IMR-90 (cell line): ENCODE results near the gene SART1. TPM values are rescaled to one million over a fixed set of nuclear protein-coding genes. Genes with fewer than 3 reads are reported as not detected.

Experiments
- ATAC-seq: fragments of 200-7000 bp; cut with Tn5 transposase; 2 replicates; pipeline ENCODE4 v1.9.1; 2020; ENCODE audit warnings: low read depth, mild to moderate bottlenecking, moderate library complexity
- BruUV-seq: library from RNA; stranded (reverse); fragments of 400-500 nt; replicated peaks from 2 replicates; lab custom pipeline; 2021; lab: Mats Ljungman, UMichigan
- CTCF ChIA-PET: fragments of 300-600 bp; formaldehyde crosslinking; extraction: SDS; loops from one replicate; lab custom pipeline; 2021; ENCODE audit warnings: antibody characterized with exemption; lab: Yijun Ruan, JAX
- POLR2A ChIA-PET: fragments of 300-600 bp; sonication (Branson Sonifier 250); formaldehyde crosslinking; loops from one replicate; lab custom pipeline; 2022; ENCODE audit warnings: antibody characterized with exemption; ENCODE audit not compliant: unreplicated experiment; lab: Charles Lee
- DNase-seq: peaks from one replicate; pipeline ENCODE4 v3.0.0; 2013
- H2AFZ ChIP-seq: replicated peaks from 2 replicates; pipeline ENCODE3; 2013; ENCODE audit warnings: low read length, mild to moderate bottlenecking; ENCODE audit not compliant: poor library complexity
- H2AK5ac ChIP-seq: 2 replicates; pipeline ENCODE4 v1.6.1; 2013; ENCODE audit warnings: low read depth, low read length, inconsistent platforms
- H2AK9ac ChIP-seq: replicated peaks from 2 replicates; pipeline ENCODE3; 2013; ENCODE audit warnings: mild to moderate bottlenecking, low read depth, low read length, moderate library complexity; ENCODE audit not compliant: poor library complexity
- H2BK120ac ChIP-seq: 2 replicates; pipeline ENCODE4 v1.6.1; 2013; ENCODE audit warnings: low read depth, low read length, inconsistent platforms
- H2BK15ac ChIP-seq: 3 replicates; pipeline ENCODE4 v1.6.1; 2013; ENCODE audit warnings: low read depth, low read length, inconsistent platforms
- H2BK20ac ChIP-seq: 2 replicates; pipeline ENCODE4 v1.6.1; 2013; ENCODE audit warnings: low read depth, mild to moderate bottlenecking, inconsistent platforms, low read length, moderate library complexity
- H2BK5ac ChIP-seq: 2 replicates; pipeline ENCODE4 v1.6.1; 2013; ENCODE audit warnings: mild to moderate bottlenecking, low read depth, low read length, inconsistent platforms; ENCODE audit not compliant: poor library complexity, severe bottlenecking
- H3K14ac ChIP-seq: replicated peaks from 2 replicates; pipeline ENCODE4 v1.6.1; 2013; ENCODE audit warnings: low read depth, low read length, inconsistent platforms
- H3K18ac ChIP-seq: 2 replicates; pipeline ENCODE4 v1.6.1; 2013; ENCODE audit warnings: low read depth, low read length, control low read depth
- H3K23ac ChIP-seq: 2 replicates; pipeline ENCODE4 v1.6.1; 2013; ENCODE audit warnings: low read depth, low read length, inconsistent platforms
- H3K27ac ChIP-seq: 2 replicates; pipeline ENCODE4 v1.5.1; 2013; ENCODE audit warnings: mild to moderate bottlenecking, control low read depth, low read length; ENCODE audit not compliant: insufficient read depth
- H3K27me3 ChIP-seq: 2 replicates; pipeline ENCODE4 v1.6.1; 2013; ENCODE audit warnings: low read length; ENCODE audit not compliant: control insufficient read depth, insufficient read depth
- H3K36me3 ChIP-seq: 2 replicates; pipeline ENCODE4 v1.6.1; 2013; ENCODE audit warnings: low read length, mixed read lengths; ENCODE audit not compliant: control insufficient read depth, insufficient read depth
- H3K4ac ChIP-seq: 2 replicates; pipeline ENCODE4 v1.6.1; 2013; ENCODE audit warnings: low read depth, low read length, inconsistent platforms
- H3K4me1 ChIP-seq: 2 replicates; pipeline ENCODE4 v1.6.1; 2013; ENCODE audit warnings: low read length, mixed read lengths; ENCODE audit not compliant: control insufficient read depth, insufficient read depth
- H3K4me2 ChIP-seq: 2 replicates; pipeline ENCODE4 v1.6.1; 2013; ENCODE audit warnings: low read depth, mild to moderate bottlenecking, control low read depth, low read length, moderate library complexity
- H3K4me3 ChIP-seq: 2 replicates; pipeline ENCODE4 v1.5.1; 2013; ENCODE audit warnings: low read depth, mild to moderate bottlenecking, control low read depth, low read length, moderate library complexity; ENCODE audit not compliant: insufficient read depth
- H3K56ac ChIP-seq: 2 replicates; pipeline ENCODE4 v1.6.1; 2013; ENCODE audit warnings: low read length, inconsistent platforms; ENCODE audit not compliant: insufficient read depth; ENCODE audit errors: extremely low read depth
- H3K79me1 ChIP-seq, 2 experiments: 2 replicates each; pipeline ENCODE4 v1.6.1; 2013; ENCODE audit warnings: low read length in 2 of 2, inconsistent platforms in 1 of 2, low read depth in 1 of 2
- H3K9ac ChIP-seq: 2 replicates; pipeline ENCODE4 v1.6.1; 2013; ENCODE audit warnings: low read depth, low read length, control low read depth
- H3K9me1 ChIP-seq: 2 replicates; pipeline ENCODE4 v1.6.1; 2013; ENCODE audit warnings: low read length, inconsistent platforms; ENCODE audit not compliant: insufficient read depth
- H3K9me3 ChIP-seq: 2 replicates; pipeline ENCODE4 v1.6.1; 2013; ENCODE audit warnings: low read length; ENCODE audit not compliant: control insufficient read depth, insufficient read depth
- H4K20me1 ChIP-seq: 2 replicates; pipeline ENCODE4 v1.6.1; 2013; ENCODE audit warnings: low read length, inconsistent platforms; ENCODE audit not compliant: insufficient read depth
- H4K5ac ChIP-seq: 2 replicates; pipeline ENCODE4 v1.6.1; 2013; ENCODE audit warnings: mild to moderate bottlenecking, low read depth, low read length, control low read depth
- H4K8ac ChIP-seq, 2 experiments: 2 replicates each; pipeline ENCODE4 v1.6.1; 2013; ENCODE audit warnings: low read depth in 2 of 2, low read length in 2 of 2, control low read depth in 1 of 2, inconsistent platforms in 1 of 2
- H4K91ac ChIP-seq: 2 replicates; pipeline ENCODE4 v1.6.1; 2013; ENCODE audit warnings: low read depth, low read length, inconsistent platforms; ENCODE audit not compliant: insufficient read depth
- CEBPB ChIP-seq: IDR thresholded peaks from 2 replicates; pipeline ENCODE4 v1.6.1; 2012; ENCODE audit warnings: low read depth, low read length, improper control_type of control experiment
- MAZ ChIP-seq: IDR thresholded peaks from 2 replicates; pipeline ENCODE4 v1.6.1; 2012; ENCODE audit warnings: low read depth, mild to moderate bottlenecking, low read length, improper control_type of control experiment, moderate library complexity, borderline replicate concordance
- WGBS, 2 experiments: methylation state at CpG; one replicate each; pipeline versions ENCODE4 v1.1.5 to v1.1.7; 2013; ENCODE audit warnings: missing lambda C conversion rate in 2 of 2; ENCODE audit not compliant: insufficient read length in 1 of 2; ENCODE audit errors: extremely low coverage in 2 of 2; 5-methylcytosine and 5-hydroxymethylcytosine counted together
- dilution Hi-C: fragments of 300-500 bp; cut with HindIII; formaldehyde crosslinking; loops from one replicate; pipeline ENCODE4 v1.14.3; 2018; ENCODE audit warnings: low sequenced_read_pairs; ENCODE audit not compliant: unreplicated experiment
- in situ Hi-C: fragments of 300-500 bp; cut with MboI; formaldehyde crosslinking; loops from 3 replicates; pipeline ENCODE4 v1.14.3; 2019; ENCODE audit warnings: low sequenced_read_pairs, inconsistent platforms, mixed read lengths
- intact Hi-C: fragments of 100-400 bp; cut with micrococcal nuclease; formaldehyde crosslinking; loops from 2 replicates; pipeline ENCODE4 v1.10.0; 2022
- polyA plus RNA-seq, 3 experiments: library from polyadenylated mRNA; depleted of rRNA; stranded (reverse); fragments of >200 nt; gene quantifications; 2 replicates each; pipeline ENCODE4 v1.2.3, GENCODE V29; 2012; ENCODE audit warnings: low replicate concordance in 1 of 3
- total RNA-seq: library from RNA; depleted of rRNA; stranded (reverse); fragments of >200 nt; gene quantifications from 2 replicates; pipeline ENCODE4 v1.2.3, GENCODE V29; 2012

SART1 gene
- total and polyA plus RNA-seq, 2 of the 4 experiments (the other 2 are of a cell fraction), result 25.5 to 43.5 TPM

GRCh38 chr11:66007201-66007634 lies 45.7 kb downstream of the SART1 start:
- Histone ChIP-seq H2BK5ac (no peak overlapping the region), H2AK9ac (no peak overlapping the region), H4K8ac (no peak overlapping the region), H2AFZ (no peak overlapping the region), H2BK15ac (no peak overlapping the region), H3K23ac (no peak overlapping the region), H2AK5ac (no peak overlapping the region), H3K79me1 (peaks cover 14 to 17% of the 10 kb centered on the region in 2 experiments), H3K9me3 (no peaks in the 10 kb centered on the region), H4K20me1 (no peaks in the 10 kb centered on the region), H3K36me3 (peaks cover 7% of the 10 kb centered on the region; the same call in 1 of the 2 replicates), H4K5ac (no peak overlapping the region), H2BK20ac (no peak overlapping the region), H3K27me3 (peaks cover 13% of the 10 kb centered on the region), H3K9ac (no peak overlapping the region), H3K4me1 (no peaks in the 10 kb centered on the region; the same call in none of the 2 replicates), H3K18ac (no peak overlapping the region), H4K91ac (no peak overlapping the region), H3K4me2 (no peak overlapping the region), H3K14ac (no peak overlapping the region), H3K9me1 (no peaks in the 10 kb centered on the region), H3K4me3 (no peak overlapping the region), H3K27ac (no peak overlapping the region), H3K4ac (no peak overlapping the region), H2BK120ac (no peak overlapping the region), H3K56ac (no peak overlapping the region)
- ChIA-PET POLR2A (no interaction called here), CTCF (no interaction called here)
- in situ Hi-C loops (no loop called here), dilution Hi-C loops (no loop called here), intact Hi-C loops (no loop called here)
- ATAC-seq, result no peak
- no peak for DNase-seq
- 33% methylated on average over 1 of the region's 5 CpGs; no CpG with 5 or more reads in 1 of the 2 experiments for WGBS, 2 experiments
- TF ChIP-seq CEBPB, result 0 out of 2 replicates have a peak, but pooled peaks have one; percentile 20
- TF ChIP-seq MAZ, result no peak
- no TSS peak for BruUV-seq
